IMR-90 (cell line): ENCODE measurements around the gene PLA2G4A.

Experiments
- CTCF ChIP-seq: conservative IDR thresholded peaks from 2 replicates; pipeline ENCODE4 v1.5.1; 2012; ENCODE audit warnings: mild to moderate bottlenecking, low read depth, low read length, improper control_type of control experiment
- POLR2A ChIP-seq: IDR thresholded peaks from 2 replicates; pipeline ENCODE4 v1.6.1; 2012; ENCODE audit warnings: mild to moderate bottlenecking, low read depth, low read length

GRCh38 chr1:186793582-186793927, 35.2 kb upstream of the PLA2G4A start:
- no peak for TF ChIP-seq CTCF
- TF ChIP-seq POLR2A, result no peak
